SJSA1 (cell line): ENCODE results near the gene PDGFD. TPM values are rescaled to one million over a fixed set of nuclear protein-coding genes. Genes with fewer than 3 reads are reported as not detected.
A peak's percentile ranks its signal among the peaks of the same experiment; 100 is the strongest.

Experiments
- DNase-seq, 2 experiments: peaks; one replicate each; pipeline ENCODE4 v3.0.0-alpha.2; 2015 to 2020; ENCODE audit warnings: low spot score in 2 of 2, low read depth in 1 of 2
- H3K27ac ChIP-seq: fragments of 250-450 bp; sonication (Bioruptor Pico); 2 replicates; pipeline ENCODE4 v1.5.1; 2020; ENCODE audit warnings: mild to moderate bottlenecking, moderate library complexity
- H3K27me3 ChIP-seq: fragments of 250-450 bp; sonication (Bioruptor Pico); replicated peaks from 2 replicates; pipeline ENCODE4 v1.5.1; 2020; ENCODE audit warnings: mild to moderate bottlenecking, moderate library complexity
- H3K36me3 ChIP-seq: fragments of 250-450 bp; sonication (Bioruptor Pico); 2 replicates; pipeline ENCODE4 v1.5.1; 2020; ENCODE audit warnings: mild to moderate bottlenecking
- H3K4me1 ChIP-seq: fragments of 250-450 bp; sonication (Bioruptor Pico); replicated peaks from 2 replicates; pipeline ENCODE4 v1.6.1; 2021; ENCODE audit warnings: mild to moderate bottlenecking
- H3K4me3 ChIP-seq: fragments of 250-450 bp; sonication (Bioruptor Pico); 2 replicates; pipeline ENCODE4 v1.5.1; 2020; ENCODE audit warnings: mild to moderate bottlenecking
- H3K9me3 ChIP-seq: fragments of 250-450 bp; sonication (Bioruptor Pico); replicated peaks from 2 replicates; pipeline ENCODE4 v1.5.1; 2020; ENCODE audit warnings: mild to moderate bottlenecking
- total RNA-seq: library from RNA; depleted of rRNA; stranded (reverse); fragments of >200 nt; shearing (Covaris generic); gene quantifications from 2 replicates; pipeline ENCODE4 v1.2.3, GENCODE V29; 2014

Gene PDGFD
- total RNA-seq, 1 experiment from 2014 or later: 6.6 TPM

- Histone ChIP-seq H3K27me3 (no peaks in the 10 kb centered on the region), H3K9me3 (no peaks in the 10 kb centered on the region), H3K4me1 (peaks cover 26% of the 10 kb centered on the region), H3K27ac (no peak overlapping the region), H3K4me3 (no peak overlapping the region), H3K36me3 (no peaks in the 10 kb centered on the region)
- no peak for DNase-seq
Measured at GRCh38 chr11:103898577-103899336, 265.2 kb downstream of the PDGFD start.

DNA sequence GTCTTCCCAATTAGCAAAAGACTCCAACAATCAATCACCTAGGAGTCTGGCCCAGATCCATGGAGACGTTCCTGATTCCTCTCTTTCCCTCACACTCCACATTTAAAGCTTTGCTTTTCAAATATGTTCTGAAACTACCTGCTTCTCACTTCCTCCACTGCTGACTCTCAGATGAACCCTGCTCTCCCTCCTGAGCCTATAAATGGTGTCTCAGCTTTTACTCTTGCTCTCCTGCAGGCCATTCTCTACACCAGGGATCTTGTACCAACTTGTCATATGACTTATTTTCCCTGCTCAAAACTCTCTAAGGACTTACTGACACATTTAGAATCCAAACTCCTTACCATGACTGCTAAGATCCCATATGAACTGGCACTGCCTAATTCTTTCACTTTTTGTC is 265.9 kb downstream of the PDGFD start:
- Histone ChIP-seq H3K4me1 (peaks cover 33% of the 10 kb centered on the region), H3K27ac (no peak overlapping the region), H3K9me3 (no peaks in the 10 kb centered on the region), H3K36me3 (no peaks in the 10 kb centered on the region), H3K27me3 (no peaks in the 10 kb centered on the region), H3K4me3 (no peak overlapping the region)
- DNase-seq: no peak

DNA sequence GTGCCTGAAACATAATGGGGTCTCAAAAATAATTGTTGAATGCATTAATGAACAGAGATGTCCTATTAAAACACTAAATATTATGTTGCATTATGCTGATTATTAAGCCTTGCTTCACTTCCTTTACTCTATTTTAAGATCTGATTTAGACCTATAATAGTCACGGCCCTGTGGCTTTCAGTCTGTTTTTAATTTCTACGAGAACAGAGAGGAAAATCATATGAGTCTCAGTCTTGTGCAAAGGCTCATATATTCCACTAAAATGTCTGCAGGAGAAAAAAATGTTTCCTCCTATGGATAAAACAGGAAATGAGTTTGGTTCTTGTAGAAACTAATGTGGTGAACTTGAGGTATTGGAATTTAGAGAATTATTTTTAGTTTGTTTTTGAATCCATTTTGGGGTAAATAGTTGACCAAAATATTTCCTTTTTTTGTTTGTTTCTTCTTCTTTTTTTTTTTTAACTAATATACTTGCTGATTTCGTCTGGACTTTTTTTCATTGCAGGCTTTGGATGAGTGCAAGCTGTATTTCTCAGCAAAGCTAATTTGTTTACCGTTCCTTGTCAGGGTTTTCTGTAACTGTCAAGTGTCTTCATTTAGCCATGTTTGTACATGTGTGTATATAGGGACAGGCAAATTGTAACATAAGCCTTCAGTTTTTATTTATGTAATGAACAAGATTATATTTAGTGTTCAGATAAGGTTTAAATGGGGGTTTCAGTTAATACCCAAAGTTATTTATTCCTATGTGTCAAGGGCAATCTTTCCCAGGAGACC is 266.6 kb downstream of the PDGFD start:
- Histone ChIP-seq H3K4me3 (no peak overlapping the region), H3K27me3 (no peaks in the 10 kb centered on the region), H3K36me3 (no peaks in the 10 kb centered on the region), H3K27ac (no peak overlapping the region), H3K4me1 (peaks cover 37% of the 10 kb centered on the region), H3K9me3 (no peaks in the 10 kb centered on the region)
- DNase-seq: peak in 1 of 2 experiments; percentile 27

GRCh38 chr11:103895106-103895505 is 268.8 kb downstream of the PDGFD start:
- Histone ChIP-seq H3K36me3 (no peaks in the 10 kb centered on the region), H3K4me3 (no peak overlapping the region), H3K27ac (no peak overlapping the region), H3K4me1 (peaks cover 37% of the 10 kb centered on the region), H3K9me3 (no peaks in the 10 kb centered on the region), H3K27me3 (no peaks in the 10 kb centered on the region)
- DNase-seq: no peak

DNA sequence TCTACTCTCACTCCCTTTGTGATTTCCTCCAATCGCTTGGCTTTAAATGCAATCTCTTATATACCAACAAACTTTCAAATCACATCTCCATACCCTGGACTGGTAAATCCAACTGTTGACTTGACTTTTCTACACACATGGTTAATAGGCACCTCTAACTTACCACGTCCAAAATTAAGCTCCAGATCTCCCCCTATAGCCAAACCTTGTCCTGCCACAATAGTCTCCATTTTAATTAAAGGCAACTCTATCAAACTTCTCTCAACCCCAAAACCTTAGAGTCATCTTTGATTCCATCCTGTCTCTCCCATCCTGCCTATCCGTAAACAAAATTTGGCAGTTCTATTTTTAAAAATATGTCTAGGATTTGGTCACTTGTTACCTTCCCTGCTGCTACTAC is 269.3 kb downstream of the PDGFD start:
- H3K4me1 ChIP-seq: peaks cover 37% of the 10 kb centered on the region
- H3K9me3 ChIP-seq: no peaks in the 10 kb centered on the region
- no peak overlapping the region for H3K27ac ChIP-seq
- no peaks in the 10 kb centered on the region for H3K27me3 ChIP-seq
- no peak overlapping the region for H3K4me3 ChIP-seq
- H3K36me3 ChIP-seq: no peaks in the 10 kb centered on the region
- DNase-seq: no peak

- no peaks in the 10 kb centered on the region for H3K27me3 ChIP-seq
- H3K4me3 ChIP-seq: no peak overlapping the region
- H3K36me3 ChIP-seq: no peaks in the 10 kb centered on the region
- DNase-seq: no peak
- peaks cover 37% of the 10 kb centered on the region for H3K4me1 ChIP-seq
- no peaks in the 10 kb centered on the region for H3K9me3 ChIP-seq
- H3K27ac ChIP-seq: peak overlapping the region; percentile 57; the same call in 1 of the 2 replicates
Measured at GRCh38 chr11:103894034-103894433, 269.9 kb downstream of the PDGFD start.

DNA sequence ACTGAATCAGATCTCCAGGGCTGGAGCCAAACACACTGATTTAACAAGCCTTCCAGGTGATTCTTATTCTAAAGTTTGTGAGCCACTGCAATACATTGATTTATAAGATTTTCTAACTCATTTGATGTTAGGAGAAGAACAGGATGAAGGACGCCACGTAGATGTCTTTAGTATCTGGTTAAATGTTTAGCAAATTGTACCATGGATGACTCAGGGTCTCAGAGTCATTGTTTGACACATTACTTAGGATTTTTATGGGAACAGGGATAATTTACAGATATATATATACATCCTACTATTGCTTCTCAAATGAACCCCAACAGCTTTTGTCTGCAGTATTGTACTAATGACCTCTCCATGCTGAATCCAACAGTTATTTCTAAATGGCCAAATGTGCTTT is 270.6 kb downstream of the PDGFD start:
- Histone ChIP-seq H3K27me3 (no peaks in the 10 kb centered on the region), H3K4me3 (no peak overlapping the region), H3K27ac (peak overlapping the region; percentile 57), H3K4me1 (peaks cover 37% of the 10 kb centered on the region), H3K9me3 (no peaks in the 10 kb centered on the region), H3K36me3 (no peaks in the 10 kb centered on the region)
- DNase-seq: peak in 1 of 2 experiments; percentile 34

DNA sequence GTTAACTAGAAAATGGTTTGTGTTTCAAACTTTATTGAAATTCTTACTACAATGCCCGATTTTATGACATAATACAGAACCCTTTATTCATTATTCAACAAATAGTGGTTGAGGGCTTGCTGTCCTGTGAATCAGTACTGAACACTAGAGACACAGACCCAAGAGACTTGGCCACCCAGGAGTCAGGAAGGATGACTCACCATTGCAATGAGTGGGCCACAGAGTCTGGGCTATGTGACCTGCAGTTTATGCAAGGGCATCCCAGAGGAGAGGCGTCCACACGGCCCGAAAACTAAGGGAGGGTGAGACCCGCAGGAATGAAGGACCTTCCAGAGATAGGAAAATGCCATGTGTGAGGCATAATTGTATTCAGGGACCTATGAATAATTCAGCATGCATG is 271.3 kb downstream of the PDGFD start:
- H3K27ac ChIP-seq: peak overlapping the region; percentile 57
- peaks cover 32% of the 10 kb centered on the region for H3K4me1 ChIP-seq
- no peaks in the 10 kb centered on the region for H3K9me3 ChIP-seq
- H3K4me3 ChIP-seq: no peak overlapping the region
- DNase-seq: peak; percentile 84 to 89
- no peaks in the 10 kb centered on the region for H3K36me3 ChIP-seq
- no peaks in the 10 kb centered on the region for H3K27me3 ChIP-seq

GRCh38 chr11:103890654-103891053 is 273.3 kb downstream of the PDGFD start:
- Histone ChIP-seq H3K4me1 (peaks cover 24% of the 10 kb centered on the region), H3K4me3 (no peak overlapping the region), H3K27me3 (no peaks in the 10 kb centered on the region), H3K9me3 (no peaks in the 10 kb centered on the region), H3K36me3 (no peaks in the 10 kb centered on the region), H3K27ac (no peak overlapping the region)
- no peak for DNase-seq

DNA sequence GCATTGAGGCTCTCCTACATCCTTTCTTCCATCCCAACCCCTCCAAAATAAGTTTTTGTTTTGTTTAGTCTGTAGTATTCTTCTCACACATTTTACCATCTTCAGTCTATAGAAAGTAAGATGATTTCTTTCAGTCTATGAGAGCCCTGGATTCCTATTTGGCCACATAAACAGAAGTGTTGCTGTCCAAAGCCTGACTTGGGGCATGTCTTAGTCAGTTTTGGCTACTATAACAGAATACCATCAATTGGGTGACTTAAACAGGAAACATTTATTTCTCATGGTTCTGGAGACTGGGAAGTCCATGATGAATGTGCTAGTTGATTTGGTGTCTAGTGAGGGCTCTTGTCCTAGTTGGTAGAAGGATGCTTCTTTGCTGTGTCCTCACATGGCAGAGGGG is 274.3 kb downstream of the PDGFD start:
- no peaks in the 10 kb centered on the region for H3K27me3 ChIP-seq
- H3K4me1 ChIP-seq: peaks cover 15% of the 10 kb centered on the region
- H3K27ac ChIP-seq: no peak overlapping the region
- no peaks in the 10 kb centered on the region for H3K36me3 ChIP-seq
- no peak overlapping the region for H3K4me3 ChIP-seq
- no peak for DNase-seq
- no peaks in the 10 kb centered on the region for H3K9me3 ChIP-seq

- Histone ChIP-seq H3K4me1 (peaks cover 9% of the 10 kb centered on the region), H3K4me3 (no peak overlapping the region)
Measured at GRCh38 chr11:103888541-103888951, 275.4 kb downstream of the PDGFD start.

DNA sequence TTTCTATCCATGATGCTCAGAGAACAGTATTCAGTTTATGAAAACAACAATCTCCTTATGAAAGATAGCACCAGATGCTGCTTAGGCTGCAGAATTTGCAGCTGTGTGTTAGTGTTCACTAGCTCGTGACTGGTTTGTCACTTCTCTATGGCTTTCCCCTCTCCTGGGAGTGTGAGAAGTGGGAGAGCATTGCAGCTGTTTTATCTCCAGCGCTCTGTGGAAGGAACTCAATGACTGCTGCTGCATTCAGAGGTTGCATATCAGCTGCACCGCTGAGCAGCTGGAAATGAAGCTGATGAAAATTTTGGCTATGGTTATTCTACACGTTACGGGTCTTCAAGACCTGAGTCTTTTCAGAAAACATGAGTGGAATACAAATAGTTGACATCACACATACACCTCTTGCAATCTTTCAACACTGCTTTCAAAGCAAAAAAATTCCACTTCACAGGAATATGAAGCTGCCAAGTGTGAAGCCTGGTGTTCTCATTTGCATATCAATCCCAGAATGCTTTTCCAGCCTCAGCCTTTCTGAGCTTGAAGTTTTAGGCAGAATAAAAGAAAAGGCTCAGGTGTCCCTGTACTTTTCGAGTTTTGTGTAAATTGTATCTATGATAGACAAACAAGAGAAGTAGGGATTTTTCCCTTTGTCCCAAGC is 276.8 kb downstream of the PDGFD start:
- Histone ChIP-seq H3K4me3 (no peak overlapping the region), H3K27me3 (no peaks in the 10 kb centered on the region), H3K36me3 (no peaks in the 10 kb centered on the region), H3K4me1 (no peaks in the 10 kb centered on the region), H3K9me3 (no peaks in the 10 kb centered on the region), H3K27ac (no peak overlapping the region)
- DNase-seq: no peak

More at GRCh38 chr11:103888541-103888951, 275.4 kb downstream of the PDGFD start:
- Histone ChIP-seq H3K27me3 (no peaks in the 10 kb centered on the region), H3K27ac (no peak overlapping the region), H3K36me3 (no peaks in the 10 kb centered on the region), H3K9me3 (no peaks in the 10 kb centered on the region)
- no peak for DNase-seq

GRCh38 chr11:103883856-103884255 is 280.1 kb downstream of the PDGFD start:
- no peak for DNase-seq
- no peaks in the 10 kb centered on the region for H3K9me3 ChIP-seq
- H3K36me3 ChIP-seq: no peaks in the 10 kb centered on the region
- no peaks in the 10 kb centered on the region for H3K27me3 ChIP-seq
- H3K4me1 ChIP-seq: no peaks in the 10 kb centered on the region
- no peak overlapping the region for H3K27ac ChIP-seq
- no peak overlapping the region for H3K4me3 ChIP-seq

DNA sequence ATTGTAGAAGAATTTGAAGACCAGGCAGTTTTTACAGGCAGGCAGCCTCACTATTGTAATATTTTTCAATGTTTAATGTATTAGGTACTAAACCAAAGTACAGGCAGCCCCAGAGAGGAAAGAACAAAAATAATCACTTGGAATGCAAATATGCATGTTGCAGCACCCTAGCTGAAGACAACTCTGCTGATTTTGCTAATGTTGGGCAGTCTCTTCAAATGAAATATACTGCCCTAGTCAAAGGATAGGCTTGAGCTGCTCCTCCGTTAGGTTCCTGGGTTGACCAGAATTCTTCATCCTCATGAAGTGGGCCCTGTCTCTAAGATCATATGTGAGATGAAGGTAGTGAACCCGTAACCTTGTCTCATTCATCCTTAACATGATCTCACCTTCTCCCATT is 280.7 kb downstream of the PDGFD start:
- no peak overlapping the region for H3K4me3 ChIP-seq
- H3K4me1 ChIP-seq: no peaks in the 10 kb centered on the region
- H3K36me3 ChIP-seq: no peaks in the 10 kb centered on the region
- no peaks in the 10 kb centered on the region for H3K27me3 ChIP-seq
- H3K27ac ChIP-seq: no peak overlapping the region
- no peaks in the 10 kb centered on the region for H3K9me3 ChIP-seq
- no peak for DNase-seq
